DOHH2 (cell line): ENCODE results near the gene CRYBG1.

ENCODE experiments used
- H3F3A ChIP-seq: fragments of 200-600 bp; sonication (generic), shearing (Covaris generic); 2 replicates; pipeline ENCODE4 v1.6.0; 2016; ENCODE audit warnings: antibody characterized with exemption, mild to moderate bottlenecking; ENCODE audit not compliant: control insufficient read depth, insufficient read depth
- H3K27ac ChIP-seq: fragments of 200-600 bp; sonication (generic); 2 replicates; pipeline ENCODE4 v1.5.1; 2014; ENCODE audit warnings: low read depth, mild to moderate bottlenecking, low read length, moderate library complexity
- H3K27me3 ChIP-seq: fragments of 200-600 bp; sonication (generic); 2 replicates; pipeline ENCODE4 v1.6.1; 2014; ENCODE audit warnings: mild to moderate bottlenecking, low read length, mixed read lengths; ENCODE audit not compliant: control insufficient read depth
- H3K36me3 ChIP-seq: fragments of 200-600 bp; sonication (generic); 2 replicates; pipeline ENCODE4 v1.6.1; 2014; ENCODE audit warnings: mild to moderate bottlenecking, low read length, moderate library complexity, mixed read lengths; ENCODE audit not compliant: control insufficient read depth
- H3K4me1 ChIP-seq: fragments of 200-600 bp; sonication (generic); 2 replicates; pipeline ENCODE4 v1.6.1; 2014; ENCODE audit warnings: mild to moderate bottlenecking, low read length, mixed read lengths; ENCODE audit not compliant: control insufficient read depth
- H3K4me2 ChIP-seq: fragments of 200-600 bp; sonication (generic); 2 replicates; pipeline ENCODE4 v1.6.0; 2014; ENCODE audit warnings: mild to moderate bottlenecking, low read length, moderate library complexity
- H3K4me3 ChIP-seq: fragments of 200-600 bp; sonication (generic); 2 replicates; pipeline ENCODE4 v1.5.1; 2014; ENCODE audit warnings: mild to moderate bottlenecking, low read length, mixed read lengths
- H3K79me2 ChIP-seq: fragments of 200-600 bp; sonication (generic); 2 replicates; pipeline ENCODE4 v1.6.1; 2014; ENCODE audit warnings: mild to moderate bottlenecking, low read length, mixed read lengths; ENCODE audit not compliant: control insufficient read depth
- H3K9me2 ChIP-seq: fragments of 200-600 bp; sonication (generic); replicated peaks from 2 replicates; pipeline ENCODE4 v1.6.1; 2014; ENCODE audit warnings: mild to moderate bottlenecking, low read length, mixed read lengths; ENCODE audit not compliant: control insufficient read depth
- H3K9me3 ChIP-seq: fragments of 200-600 bp; sonication (generic); 2 replicates; pipeline ENCODE4 v1.6.1; 2014; ENCODE audit warnings: antibody characterized with exemption, low read length, mixed read lengths; ENCODE audit not compliant: control insufficient read depth, insufficient read depth
- H4K20me1 ChIP-seq: fragments of 200-600 bp; sonication (generic); 2 replicates; pipeline ENCODE4 v1.6.0; 2014; ENCODE audit warnings: low read depth, mild to moderate bottlenecking, antibody characterized with exemption, low read length, moderate library complexity; ENCODE audit not compliant: control insufficient read depth, insufficient read depth
- CTCF ChIP-seq: fragments of 200-600 bp; sonication (generic); IDR thresholded peaks from one replicate; pipeline ENCODE4 v1.5.1; 2014; ENCODE audit warnings: antibody characterized with exemption, mild to moderate bottlenecking, low read depth, low read length; ENCODE audit not compliant: poor library complexity, severe bottlenecking
- EZH2phosphoT487 ChIP-seq: fragments of 200-600 bp; sonication (generic); IDR thresholded peaks from 2 replicates; pipeline ENCODE4 v1.6.1; 2017; ENCODE audit warnings: borderline replicate concordance, mild to moderate bottlenecking, antibody characterized with exemption, low read length, moderate library complexity, mixed read lengths

The CRYBG1 gene

GRCh38 chr6:106490974-106491373 is 130.5 kb downstream of the CRYBG1 start:
- no peaks in the 10 kb centered on the region for H3K27me3 ChIP-seq
- H3K4me2 ChIP-seq = no peak overlapping the region
- H3K4me3 ChIP-seq = no peak overlapping the region
- H3K79me2 ChIP-seq = no peaks in the 10 kb centered on the region
- H3K27ac ChIP-seq = no peak overlapping the region
- H3K9me3 ChIP-seq = no peaks in the 10 kb centered on the region
- no peaks in the 10 kb centered on the region for H3K4me1 ChIP-seq
- no peaks in the 10 kb centered on the region for H3F3A ChIP-seq
- TF ChIP-seq CTCF = no peak
- TF ChIP-seq EZH2phosphoT487 = no peak
- no peaks in the 10 kb centered on the region for H4K20me1 ChIP-seq
- H3K36me3 ChIP-seq = no peaks in the 10 kb centered on the region
- no peaks in the 10 kb centered on the region for H3K9me2 ChIP-seq

GRCh38 chr6:106495014-106495413 is 134.5 kb downstream of the CRYBG1 start:
- Histone ChIP-seq H3K36me3 (no peaks in the 10 kb centered on the region), H3K4me1 (no peaks in the 10 kb centered on the region), H3K9me2 (no peaks in the 10 kb centered on the region), H4K20me1 (no peaks in the 10 kb centered on the region), H3K79me2 (no peaks in the 10 kb centered on the region), H3K4me2 (no peak overlapping the region), H3K4me3 (no peak overlapping the region), H3K27ac (no peak overlapping the region), H3K9me3 (no peaks in the 10 kb centered on the region), H3F3A (no peaks in the 10 kb centered on the region), H3K27me3 (no peaks in the 10 kb centered on the region)
- no peak for TF ChIP-seq EZH2phosphoT487
- no peak for TF ChIP-seq CTCF

- Histone ChIP-seq H3K9me2 (no peaks in the 10 kb centered on the region), H3F3A (no peaks in the 10 kb centered on the region), H4K20me1 (no peaks in the 10 kb centered on the region), H3K4me2 (no peak overlapping the region), H3K4me1 (no peaks in the 10 kb centered on the region), H3K79me2 (no peaks in the 10 kb centered on the region), H3K27me3 (no peaks in the 10 kb centered on the region), H3K4me3 (no peak overlapping the region), H3K9me3 (no peaks in the 10 kb centered on the region), H3K36me3 (no peaks in the 10 kb centered on the region), H3K27ac (no peak overlapping the region)
- TF ChIP-seq EZH2phosphoT487 (no peak), CTCF (no peak)
These were observed 136.3 kb downstream of the CRYBG1 start for GRCh38 chr6:106496823-106497222.

GRCh38 chr6:106501960-106502371 is 141.4 kb downstream of the CRYBG1 start:
- H3F3A ChIP-seq = no peaks in the 10 kb centered on the region
- TF ChIP-seq EZH2phosphoT487 (no peak), CTCF (no peak)
- H3K4me1 ChIP-seq = no peaks in the 10 kb centered on the region
- H3K4me2 ChIP-seq = no peak overlapping the region
- no peaks in the 10 kb centered on the region for H3K9me2 ChIP-seq
- no peaks in the 10 kb centered on the region for H3K9me3 ChIP-seq
- no peaks in the 10 kb centered on the region for H3K79me2 ChIP-seq
- H4K20me1 ChIP-seq = no peaks in the 10 kb centered on the region
- H3K27me3 ChIP-seq = no peaks in the 10 kb centered on the region
- no peak overlapping the region for H3K27ac ChIP-seq
- no peaks in the 10 kb centered on the region for H3K36me3 ChIP-seq
- H3K4me3 ChIP-seq = no peak overlapping the region
